ENCODE data around the gene TBX6.

Gene TBX6

DNA sequence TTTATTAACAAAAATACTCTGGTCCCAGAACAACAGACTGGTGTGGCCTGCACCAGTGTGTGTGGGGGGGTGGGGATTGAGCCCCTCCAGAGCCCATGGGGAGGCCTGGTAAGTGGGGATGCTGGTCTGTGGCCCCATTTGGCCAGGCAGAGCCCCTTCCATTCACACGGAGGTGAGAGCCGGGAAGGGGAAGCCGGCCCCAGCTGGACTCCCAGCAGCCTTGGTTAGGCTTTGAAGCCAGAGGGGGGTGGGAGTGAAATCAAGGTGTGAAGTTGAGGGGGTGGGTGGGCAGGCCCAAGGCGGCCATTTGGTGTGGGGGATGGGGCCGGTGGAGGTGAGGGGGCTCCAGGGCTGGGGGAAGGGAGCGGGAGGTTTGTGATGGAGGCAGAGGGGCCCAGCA is 5.9 kb downstream of the TBX6 start:
- no peak for DNase-seq

DNA sequence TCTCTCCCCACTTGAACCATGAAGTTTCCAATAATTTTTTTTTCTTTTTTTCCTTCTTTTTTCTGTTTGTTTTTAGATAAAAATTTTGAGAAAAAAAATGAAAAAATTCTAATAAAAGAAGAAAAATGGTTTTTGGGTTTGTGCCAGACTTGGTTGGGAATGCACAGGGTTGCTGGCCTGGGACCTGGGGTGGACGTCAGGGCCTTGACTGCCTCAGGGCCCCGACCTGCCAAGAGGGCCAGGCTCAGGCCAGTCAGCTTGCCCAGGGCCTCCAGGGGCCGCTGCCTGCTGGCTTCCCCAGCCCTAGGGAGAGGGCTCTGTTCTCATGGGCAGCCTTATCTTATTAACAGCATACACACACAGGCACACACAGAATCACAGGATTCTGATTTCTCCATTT is 6.5 kb downstream of the TBX6 start:
- DNase-seq = no peak

DNA sequence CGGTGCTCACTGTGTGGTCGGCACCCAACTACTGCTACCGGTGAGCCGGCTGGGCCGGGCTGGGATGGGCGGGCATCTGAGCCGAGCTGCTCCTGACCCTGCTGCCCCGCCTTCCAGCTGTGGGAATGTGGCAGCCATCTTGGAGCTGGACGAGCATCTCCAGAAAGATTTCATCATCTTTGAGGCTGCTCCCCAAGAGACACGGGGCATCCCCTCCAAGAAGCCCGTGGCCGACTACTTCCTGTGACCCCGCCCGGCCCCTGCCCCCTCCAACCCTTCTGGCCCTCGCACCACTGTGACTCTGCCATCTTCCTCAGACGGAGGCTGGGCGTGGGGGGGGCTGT is 6.9 kb downstream of the TBX6 start:
- DNase-seq = no peak

DNA sequence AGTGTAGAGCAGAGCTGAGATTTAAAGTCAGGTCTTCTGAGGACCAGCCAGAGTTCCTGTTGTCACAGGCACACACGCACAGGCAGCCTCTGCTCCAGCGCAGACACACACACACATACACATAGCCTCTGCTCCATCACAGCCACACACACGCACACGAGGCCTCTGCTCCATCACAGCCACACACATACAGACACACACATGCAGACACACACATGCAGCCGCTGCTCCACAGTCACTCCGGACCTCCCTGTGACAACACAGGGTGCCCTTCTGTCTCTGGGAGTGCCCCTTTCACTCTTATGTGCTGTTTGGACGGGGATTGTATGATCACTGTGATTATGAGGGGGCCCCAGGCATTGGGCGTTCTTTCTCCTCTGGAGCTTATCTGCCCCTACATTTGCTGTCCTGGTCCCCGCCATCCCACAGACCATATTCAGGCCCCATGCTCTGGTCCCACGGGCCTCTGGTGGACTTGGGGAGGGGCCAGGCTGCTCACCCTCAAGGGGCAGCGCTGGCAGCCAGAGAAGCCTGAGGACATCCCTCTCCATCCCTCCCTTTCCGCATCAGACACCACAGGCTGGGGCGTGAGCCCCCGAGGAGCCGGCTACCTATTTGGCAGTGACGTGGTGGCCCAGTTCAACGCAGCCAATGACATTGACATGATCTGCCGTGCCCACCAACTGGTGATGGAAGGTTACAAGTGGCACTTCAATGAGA is 7.5 kb downstream of the TBX6 start:
- no peak for DNase-seq

- DNase-seq = no peak
Measured at GRCh38 chr16:30083216-30084055, 8.3 kb downstream of the TBX6 start.

DNA sequence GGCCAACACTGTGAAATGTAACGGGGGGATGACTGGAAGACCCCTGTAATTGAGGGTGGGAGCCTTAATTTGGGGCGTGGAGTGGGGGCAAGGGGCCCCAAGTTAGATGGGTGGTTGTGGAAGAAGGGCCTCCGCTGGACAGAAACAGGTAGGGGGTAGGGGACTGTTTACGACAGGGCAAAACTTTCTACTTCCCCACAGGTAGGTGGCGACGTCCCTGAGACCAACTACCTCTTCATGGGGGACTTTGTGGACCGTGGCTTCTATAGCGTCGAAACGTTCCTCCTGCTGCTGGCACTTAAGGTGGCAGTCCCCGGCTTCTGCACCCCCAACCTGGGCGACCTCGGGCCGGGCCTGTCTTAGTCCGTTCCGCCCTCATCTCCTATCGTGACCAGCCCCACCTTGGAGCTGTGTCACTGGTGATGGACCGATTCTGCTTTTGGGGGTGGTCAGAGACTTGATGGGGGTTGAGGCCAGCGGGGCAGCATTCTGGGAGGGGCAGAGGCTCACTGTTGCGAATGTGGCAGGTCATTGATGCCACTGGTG is 9.1 kb downstream of the TBX6 start:
- no peak for DNase-seq

DNA sequence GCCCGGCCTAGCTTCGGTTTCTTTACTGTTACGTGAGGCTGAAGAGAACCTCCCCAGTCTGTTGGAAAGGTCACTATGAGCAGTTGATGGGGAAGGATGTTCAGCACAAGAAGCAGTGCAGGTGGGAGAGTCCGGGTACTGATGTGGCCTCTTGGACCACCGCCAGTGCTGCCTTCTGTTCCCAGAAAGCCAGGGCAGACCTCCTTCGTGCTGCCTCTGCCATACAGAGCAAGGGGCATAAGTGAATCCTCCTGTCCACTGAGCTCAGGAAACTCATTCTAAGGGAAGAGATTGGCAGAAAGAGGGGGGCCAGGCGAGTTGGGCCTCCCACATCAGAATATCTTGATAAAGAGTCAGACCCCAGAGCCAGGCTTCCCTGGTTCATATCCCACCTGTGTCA is 12.2 kb downstream of the TBX6 start:
- DNase-seq = no peak

DNA sequence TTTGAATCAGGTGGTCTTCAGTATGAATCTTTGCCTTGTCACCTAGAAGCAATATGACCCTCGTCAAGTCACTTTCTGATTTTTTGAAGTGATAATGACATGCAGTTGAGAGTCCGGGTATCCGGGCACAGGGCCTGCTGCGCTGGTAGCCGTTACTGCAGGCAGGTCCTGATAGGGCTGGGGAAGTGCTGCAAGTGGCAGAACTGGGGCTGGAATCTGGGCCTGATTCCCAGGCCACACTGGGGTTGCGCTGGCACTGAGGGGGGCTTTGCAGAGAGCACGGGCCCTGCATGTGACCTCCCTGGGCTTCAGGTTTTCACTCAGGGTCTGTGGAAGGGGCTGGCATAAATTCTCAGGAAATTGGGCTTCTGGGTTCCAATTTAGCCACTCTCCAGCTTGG is 13.0 kb downstream of the TBX6 start:
- DNase-seq = no peak

DNA sequence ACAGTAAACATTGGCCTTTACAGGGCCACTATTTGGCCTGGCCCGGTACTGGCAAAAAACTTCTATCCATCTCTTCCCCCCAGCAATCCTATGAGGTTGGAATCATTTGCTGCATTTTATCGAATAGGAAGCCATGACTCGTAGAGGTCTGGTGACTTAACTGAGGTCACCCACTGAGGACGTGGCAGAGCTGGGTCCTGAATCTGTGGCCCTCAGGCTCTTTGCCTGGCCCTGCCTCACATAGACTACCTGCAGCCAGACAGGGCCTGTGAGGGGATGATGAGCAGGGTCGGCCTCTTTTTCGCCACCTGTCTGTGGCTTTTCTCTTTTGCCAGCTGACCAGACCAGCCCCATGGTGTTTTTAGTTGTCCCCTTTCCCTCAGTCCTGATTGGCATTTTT is 14.1 kb downstream of the TBX6 start:
- no peak for DNase-seq

- no peak for DNase-seq
Measured at GRCh38 chr16:30076276-30076791, 15.4 kb downstream of the TBX6 start.

GRCh38 chr16:30075503-30076275 is 16.0 kb downstream of the TBX6 start, which contains the start of gene PPP4C:
Gene PPP4C, plus strand, starts transcription at chr16:30075994. Its CDS starts 384 bp downstream, at chr16:30076378.
- DNase-seq = peak; percentile 97

GRCh38 chr16:30070490-30070889 is 21.2 kb downstream of the TBX6 start:
- DNase-seq = no peak

- DNase-seq = no peak
Measured at GRCh38 chr16:30069611-30070462, 21.9 kb downstream of the TBX6 start.

GRCh38 chr16:30068750-30069610 is 22.7 kb downstream of the TBX6 start:
- peak; percentile 81 for DNase-seq

DNA sequence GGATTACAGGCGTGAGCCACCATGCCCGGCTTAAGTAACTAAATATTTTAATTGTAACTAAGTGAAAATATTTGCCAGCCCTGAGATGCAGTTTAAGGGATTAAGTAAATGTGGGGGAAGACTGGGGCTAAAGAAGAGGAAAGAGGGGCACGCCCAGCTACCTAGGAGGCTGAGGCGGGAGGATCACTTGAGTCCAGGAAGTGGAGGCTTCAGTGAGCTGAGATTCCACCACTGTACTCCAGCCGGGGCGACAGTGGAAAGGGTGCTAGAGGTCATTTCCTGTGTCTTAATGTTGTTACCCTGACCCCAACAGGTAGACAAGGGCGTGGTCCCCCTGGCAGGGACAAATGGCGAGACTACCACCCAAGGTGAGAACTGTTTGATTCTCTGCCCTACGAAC is 23.4 kb downstream of the TBX6 start:
- DNase-seq = no peak

GRCh38 chr16:30067584-30067916 is 24.2 kb downstream of the TBX6 start:
- no peak for DNase-seq

- DNase-seq = no peak
Measured at GRCh38 chr16:30066761-30067583, 24.8 kb downstream of the TBX6 start.

DNA sequence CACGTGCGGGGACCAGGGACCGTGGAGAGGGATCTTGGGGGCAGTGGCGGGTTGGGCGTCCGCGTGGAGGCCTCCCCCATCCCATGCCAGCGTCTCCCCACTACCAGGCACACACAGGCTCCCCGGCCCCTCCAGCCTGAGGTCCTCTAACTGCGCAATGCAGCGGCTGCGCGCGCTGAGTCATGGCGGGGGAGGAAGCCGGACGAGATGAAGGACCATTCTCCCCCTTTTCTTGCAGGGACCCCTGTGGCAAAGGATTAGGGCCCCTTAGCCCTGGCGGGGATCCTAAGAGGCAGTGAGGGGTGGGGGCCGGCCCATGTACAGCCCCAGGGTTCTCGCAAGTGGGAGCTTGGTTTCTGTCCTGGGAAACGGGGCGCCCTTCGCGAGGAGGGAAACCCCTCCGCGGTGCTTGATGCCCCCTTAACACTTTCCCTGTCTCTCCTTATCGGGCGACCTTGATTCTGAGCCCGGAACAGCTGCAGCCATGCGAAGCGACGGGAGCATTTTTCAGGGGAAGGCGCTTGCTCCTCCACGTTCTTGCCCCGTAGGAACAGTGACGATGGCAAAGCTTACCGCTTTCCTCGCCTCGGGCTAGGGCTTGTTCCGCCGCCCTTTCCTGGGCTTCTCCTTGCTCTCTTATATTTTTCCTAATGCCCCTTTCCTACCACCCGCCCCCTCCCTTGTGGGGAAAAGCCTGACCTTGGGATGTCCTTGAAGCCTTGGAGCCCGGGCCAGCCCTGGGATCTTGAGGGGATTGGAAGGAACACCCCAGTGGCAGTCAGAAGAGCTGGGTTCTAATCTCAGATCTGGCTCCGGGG is 25.6 kb downstream of the TBX6 start:
- DNase-seq = peak; percentile 52
